Activated CD8-positive, alpha-beta T cell treated with anti-CD3 and anti-CD28 coated beads for 36 hours (primary cell): ENCODE data around the gene SUSD6. TPM values are rescaled to one million over a fixed set of nuclear protein-coding genes. Genes with fewer than 3 reads are reported as not detected.

Source experiments
- ATAC-seq: fragments of 200-7000 bp; cut with Tn5 transposase; one replicate; pipeline ENCODE4 v1.10.0; 2021; ENCODE audit warnings: mild to moderate bottlenecking, moderate library complexity
- CTCF ChIA-PET: fragments of 350-600 bp; sonication (Branson Sonifier 250); formaldehyde crosslinking; loops from one replicate; lab custom pipeline; 2021; ENCODE audit warnings: antibody characterized with exemption; lab: Charles Lee
- POLR2A ChIA-PET: fragments of 350-600 bp; sonication (Branson Sonifier 250); formaldehyde crosslinking; loops from one replicate; lab custom pipeline; 2021; ENCODE audit warnings: antibody characterized with exemption; lab: Charles Lee
- DNase-seq: peaks from one replicate; pipeline ENCODE4 v3.0.0-alpha.2; 2020
- H3K27ac Mint-ChIP-seq: one replicate; pipeline ENCODE4 v1.8.0; 2021; ENCODE audit warnings: mild to moderate bottlenecking, mixed read lengths
- H3K27me3 Mint-ChIP-seq: one replicate; pipeline ENCODE4 v1.8.0; 2021; ENCODE audit warnings: mixed read lengths
- H3K36me3 Mint-ChIP-seq: one replicate; pipeline ENCODE4 v1.8.0; 2021; ENCODE audit warnings: low read depth, mixed read lengths
- H3K4me1 Mint-ChIP-seq: one replicate; pipeline ENCODE4 v1.8.0; 2021; ENCODE audit warnings: low read depth, mixed read lengths
- H3K4me3 Mint-ChIP-seq: one replicate; pipeline ENCODE4 v1.8.0; 2021; ENCODE audit warnings: mild to moderate bottlenecking, moderate library complexity, mixed read lengths
- H3K9me3 Mint-ChIP-seq: one replicate; pipeline ENCODE4 v1.8.0; 2021; ENCODE audit warnings: mixed read lengths
- intact Hi-C: fragments of 100-400 bp; cut with micrococcal nuclease; formaldehyde crosslinking; loops from one replicate; pipeline ENCODE4 v1.10.0; 2022
- total RNA-seq, 2 experiments: library from RNA; stranded (reverse); gene quantifications; one replicate each; pipeline ENCODE4 v1.2.3, GENCODE V29; 2021
- TF ChIP-seq, protein P1 (sequence below): fragments of 200-600 bp; IDR thresholded peaks from one replicate; pipeline ENCODE4 v1.8.0; 2022; ENCODE audit warnings: antibody characterized with exemption, mild to moderate bottlenecking

The SUSD6 gene
- total RNA-seq, 2 experiments from 2014 or later: 35.7 to 36.2 TPM

DNA sequence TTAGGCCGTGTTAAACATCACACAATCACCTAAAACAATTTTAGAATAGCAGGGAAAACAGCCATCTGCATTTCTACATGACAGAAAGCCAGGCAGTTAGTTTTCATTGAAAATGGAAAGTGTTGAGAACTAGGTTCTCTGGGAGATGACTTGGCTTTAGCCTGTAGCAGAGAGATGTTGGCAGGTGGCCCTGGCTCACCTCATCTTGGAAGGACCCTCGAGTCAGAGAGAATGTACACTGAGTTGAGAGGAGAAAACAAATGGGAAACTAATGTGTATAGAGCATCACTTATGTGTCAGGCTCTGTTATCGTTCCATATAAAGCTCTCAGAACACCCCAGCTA lies 51.9 kb downstream of the SUSD6 start:
- intact Hi-C loops: no loop called here
- TF ChIP-seq, protein P1, sequence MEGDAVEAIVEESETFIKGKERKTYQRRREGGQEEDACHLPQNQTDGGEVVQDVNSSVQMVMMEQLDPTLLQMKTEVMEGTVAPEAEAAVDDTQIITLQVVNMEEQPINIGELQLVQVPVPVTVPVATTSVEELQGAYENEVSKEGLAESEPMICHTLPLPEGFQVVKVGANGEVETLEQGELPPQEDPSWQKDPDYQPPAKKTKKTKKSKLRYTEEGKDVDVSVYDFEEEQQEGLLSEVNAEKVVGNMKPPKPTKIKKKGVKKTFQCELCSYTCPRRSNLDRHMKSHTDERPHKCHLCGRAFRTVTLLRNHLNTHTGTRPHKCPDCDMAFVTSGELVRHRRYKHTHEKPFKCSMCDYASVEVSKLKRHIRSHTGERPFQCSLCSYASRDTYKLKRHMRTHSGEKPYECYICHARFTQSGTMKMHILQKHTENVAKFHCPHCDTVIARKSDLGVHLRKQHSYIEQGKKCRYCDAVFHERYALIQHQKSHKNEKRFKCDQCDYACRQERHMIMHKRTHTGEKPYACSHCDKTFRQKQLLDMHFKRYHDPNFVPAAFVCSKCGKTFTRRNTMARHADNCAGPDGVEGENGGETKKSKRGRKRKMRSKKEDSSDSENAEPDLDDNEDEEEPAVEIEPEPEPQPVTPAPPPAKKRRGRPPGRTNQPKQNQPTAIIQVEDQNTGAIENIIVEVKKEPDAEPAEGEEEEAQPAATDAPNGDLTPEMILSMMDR: no peak
- Mint-ChIP-seq H3K36me3 (peaks cover 59% of the 10 kb centered on the region), H3K27me3 (no peaks in the 10 kb centered on the region), H3K4me3 (no peak overlapping the region), H3K9me3 (no peaks in the 10 kb centered on the region), H3K4me1 (peaks cover 85% of the 10 kb centered on the region), H3K27ac (peak overlapping the region; percentile 36)
- ATAC-seq (no peak), DNase-seq (no peak)
- CTCF ChIA-PET: interaction anchor here (1.1 kb wide), 1 partner anchor 27 kb away, joined by 3 read pairs; no protein-coding TSS in a partner anchor
- POLR2A ChIA-PET: interaction anchor here (1.3 kb wide), 1 partner anchor 53 kb away, joined by 3 read pairs; no protein-coding TSS in a partner anchor

GRCh38 chr14:69664265-69664664 lies 52.9 kb downstream of the SUSD6 start:
- peaks cover 81% of the 10 kb centered on the region for H3K4me1 Mint-ChIP-seq
- no peaks in the 10 kb centered on the region for H3K27me3 Mint-ChIP-seq
- H3K27ac Mint-ChIP-seq: peak overlapping the region; percentile 32
- ChIA-PET CTCF (no interaction called here), POLR2A (interaction anchor here (0.9 to 1.3 kb wide), 2 partner anchors 39 to 52 kb away, joined by 3 read pairs; no protein-coding TSS in a partner anchor)
- TF ChIP-seq, protein P1: no peak
- no peak for DNase-seq
- H3K36me3 Mint-ChIP-seq: peaks cover 57% of the 10 kb centered on the region
- no peaks in the 10 kb centered on the region for H3K9me3 Mint-ChIP-seq
- no peak overlapping the region for H3K4me3 Mint-ChIP-seq
- intact Hi-C loops: no loop called here
- no peak for ATAC-seq

DNA sequence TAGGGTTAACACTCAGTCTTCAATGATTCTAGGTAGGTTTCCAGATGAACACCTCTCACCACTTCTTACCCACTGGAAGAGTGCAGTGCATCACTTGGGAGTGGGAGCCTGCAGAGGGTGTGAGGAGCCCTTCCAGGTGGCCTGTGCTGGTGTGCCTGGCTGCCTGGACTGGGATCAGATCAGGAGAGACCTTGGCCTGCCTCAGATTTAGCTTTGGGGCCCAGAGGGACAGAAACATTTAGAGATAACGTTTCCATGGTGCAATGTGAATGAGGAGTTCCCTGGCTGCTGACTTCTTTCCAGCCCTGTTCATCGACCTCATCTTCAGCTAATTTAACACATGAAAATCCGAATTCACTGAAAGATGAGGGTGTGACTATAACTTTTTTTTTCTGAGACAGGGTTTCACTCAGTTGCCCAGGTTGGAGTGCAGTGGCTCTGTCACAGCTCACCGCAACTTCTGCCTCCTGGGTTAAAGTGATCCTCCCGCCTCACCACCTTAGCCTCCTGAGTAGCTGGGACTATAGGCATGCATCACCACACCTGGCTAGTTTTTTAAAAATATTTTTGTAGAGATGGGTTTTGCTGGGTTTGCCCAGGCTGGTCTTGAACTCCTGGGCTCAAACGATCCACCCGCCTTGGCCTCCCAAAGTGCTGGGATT lies 53.6 kb downstream of the SUSD6 start:
- Mint-ChIP-seq H3K4me1 (peaks cover 83% of the 10 kb centered on the region), H3K9me3 (no peaks in the 10 kb centered on the region), H3K27me3 (no peaks in the 10 kb centered on the region), H3K27ac (peak overlapping the region; percentile 32), H3K4me3 (no peak overlapping the region), H3K36me3 (peaks cover 57% of the 10 kb centered on the region)
- TF ChIP-seq, protein P1: no peak
- ChIA-PET POLR2A (interaction anchor here (0.9 kb wide), 2 partner anchors 10 to 40 kb away, joined by 3 to 4 read pairs; no protein-coding TSS in a partner anchor), CTCF (interaction anchor here (1.6 kb wide), 1 partner anchor 20 kb away, joined by 3 read pairs; no protein-coding TSS in a partner anchor)
- intact Hi-C loops: no loop called here
- no peak for DNase-seq
- ATAC-seq: no peak

DNA sequence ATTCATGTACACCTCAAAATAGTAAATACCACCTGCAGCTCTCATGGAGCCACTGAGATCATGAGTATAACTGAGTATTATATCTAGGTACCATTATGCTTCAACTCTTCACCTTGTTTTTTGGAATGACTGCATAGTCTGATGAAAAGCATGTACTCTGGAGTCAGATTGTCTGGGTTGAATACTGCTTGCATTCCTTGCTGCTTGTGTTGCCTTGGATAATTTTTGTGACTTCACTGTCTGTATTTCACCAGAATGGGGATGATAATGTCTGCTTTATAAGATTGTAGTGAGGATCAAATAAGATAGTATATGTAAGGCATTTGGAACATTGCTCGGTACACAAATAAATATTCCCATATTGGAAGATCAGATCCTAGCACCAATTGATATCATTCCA lies 54.2 kb downstream of the SUSD6 start:
- Mint-ChIP-seq H3K36me3 (peaks cover 57% of the 10 kb centered on the region), H3K9me3 (no peaks in the 10 kb centered on the region), H3K27me3 (no peaks in the 10 kb centered on the region), H3K27ac (no peak overlapping the region), H3K4me3 (no peak overlapping the region), H3K4me1 (peaks cover 83% of the 10 kb centered on the region)
- CTCF ChIA-PET: interaction anchor here (1.3 to 1.6 kb wide), 2 partner anchors 17 to 20 kb away, joined by 3 read pairs; no protein-coding TSS in a partner anchor
- TF ChIP-seq, protein P1: no peak
- DNase-seq: no peak
- no peak for ATAC-seq
- intact Hi-C loops: no loop called here
- POLR2A ChIA-PET: interaction anchor here (0.9 kb wide), 1 partner anchor 9 kb away, joined by 4 read pairs; no protein-coding TSS in a partner anchor

GRCh38 chr14:69666112-69666511 lies 54.7 kb downstream of the SUSD6 start:
- no peaks in the 10 kb centered on the region for H3K9me3 Mint-ChIP-seq
- POLR2A ChIA-PET: no interaction called here
- TF ChIP-seq, protein P1: no peak
- ATAC-seq (no peak), DNase-seq (no peak)
- CTCF ChIA-PET: interaction anchor here (1.3 to 1.6 kb wide), 2 partner anchors 18 to 21 kb away, joined by 3 read pairs; no protein-coding TSS in a partner anchor
- peaks cover 57% of the 10 kb centered on the region for H3K36me3 Mint-ChIP-seq
- H3K4me1 Mint-ChIP-seq: peaks cover 83% of the 10 kb centered on the region
- H3K27ac Mint-ChIP-seq: no peak overlapping the region
- H3K4me3 Mint-ChIP-seq: no peak overlapping the region
- intact Hi-C loops: no loop called here
- H3K27me3 Mint-ChIP-seq: no peaks in the 10 kb centered on the region
